ENCODE results near the gene IQGAP2. TPM values are rescaled to one million over a fixed set of nuclear protein-coding genes. Genes with fewer than 3 reads are reported as not detected.
A peak's percentile ranks its signal among the peaks of the same experiment; 100 is the strongest.

IQGAP2 gene
- polyA plus RNA-seq, 1 donor (not counting 4 experiments of a cell fraction or from before 2014, with no cell fraction given): 0.14 TPM

GRCh38 chr5:76688836-76689235 is 285.8 kb downstream of the IQGAP2 start:
- FAIRE-seq: no peak

DNA sequence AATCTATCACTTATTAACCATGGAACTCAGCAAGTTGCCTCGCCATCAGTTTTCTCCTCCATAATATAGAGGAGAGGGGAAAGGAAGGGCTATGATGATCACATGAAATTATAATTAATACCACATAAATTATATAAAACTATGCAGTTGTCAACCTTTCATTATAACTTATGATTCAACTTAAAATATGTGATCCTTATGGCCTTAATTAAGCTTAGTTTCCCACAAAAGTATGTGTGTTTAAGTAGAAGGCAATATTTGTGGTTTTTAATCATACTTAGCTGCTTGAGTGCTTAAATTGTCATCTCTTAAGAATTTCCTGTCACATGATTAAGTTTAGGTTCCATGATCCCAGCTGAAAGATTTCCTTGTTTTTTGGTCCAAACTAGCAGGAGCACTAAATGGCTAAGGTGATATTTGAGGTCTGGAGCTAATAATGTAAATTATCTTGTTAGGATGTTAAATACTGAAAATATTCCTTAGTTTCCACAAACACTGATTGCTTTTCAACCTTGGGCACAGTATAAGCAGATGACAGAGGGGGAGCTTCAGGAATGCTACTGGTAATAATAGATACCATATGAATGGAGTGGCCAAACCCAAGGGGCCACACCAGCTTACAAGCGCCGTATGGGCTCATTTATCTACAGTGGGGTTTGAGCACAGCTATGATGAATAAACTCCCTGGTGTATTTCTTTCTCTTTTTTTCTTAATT is 286.4 kb downstream of the IQGAP2 start:
- TF ChIP-seq CTCF (optimal IDR thresholded peaks at IDR 0.05 in 1 of 3, IDR thresholded peaks at IDR 0.05 in 1 of 3, conservative IDR thresholded peaks at IDR 0.05 in 1 of 3; ENCODE audit: extremely low read depth in 1 of 3, insufficient read depth in 2 of 3, low read length in 3 of 3) (no peak), EZH2 (IDR thresholded peaks at IDR 0.05; ENCODE audit: low read length) (no peak)
- H3K9ac ChIP-seq (ENCODE audit: control insufficient read depth, extremely low read depth, insufficient read depth, low read length): no peak overlapping the region
- no peaks in the 10 kb centered on the region for H3K9me3 ChIP-seq (ENCODE audit: control insufficient read depth, low read depth, low read length)
- H3K36me3 ChIP-seq (ENCODE audit: control insufficient read depth in 2 of 2, extremely low read depth in 1 of 2, insufficient read depth in 2 of 2, low read length in 2 of 2): no peaks in the 10 kb centered on the region
- FAIRE-seq (peak; percentile 26), DNase-seq (ENCODE audit: low read depth, low spot score) (peak; percentile 32)
- H3K27me3 ChIP-seq (ENCODE audit: control insufficient read depth, extremely low read depth, insufficient read depth, low read length): no peaks in the 10 kb centered on the region
- peaks cover 38% of the 10 kb centered on the region for H3K4me1 ChIP-seq (ENCODE audit: control insufficient read depth, extremely low read depth, insufficient read depth, low read length)
- H3K27ac ChIP-seq (ENCODE audit: control insufficient read depth, insufficient read depth, low read length): peak overlapping the region; percentile 73
- dilution Hi-C loops (cut with MboI; ENCODE audit: extremely low pct_ligation_motif_present, low sequenced_read_pairs): no loop called here
- H3K4me3 ChIP-seq (ENCODE audit: control insufficient read depth in 2 of 3, extremely low read depth in 1 of 3, insufficient read depth in 2 of 3, low read depth in 1 of 3, low read length in 3 of 3): no peak overlapping the region
- no peak overlapping the region for H2AFZ ChIP-seq (ENCODE audit: control insufficient read depth, low read length)
- H3K9me1 ChIP-seq (ENCODE audit: control insufficient read depth, extremely low read depth, insufficient read depth, low read length): no peaks in the 10 kb centered on the region
- peak overlapping the region; percentile 18 for H3K4me2 ChIP-seq (ENCODE audit: control insufficient read depth, extremely low read depth, insufficient read depth, low read depth, low read length)
- no peaks in the 10 kb centered on the region for H4K20me1 ChIP-seq (ENCODE audit: control insufficient read depth, extremely low read depth, insufficient read depth, low read length)
- H3K79me2 ChIP-seq (ENCODE audit: control insufficient read depth, insufficient read depth, low read length): no peaks in the 10 kb centered on the region

More at GRCh38 chr5:76688836-76689235, 285.8 kb downstream of the IQGAP2 start:
- H3K4me2 ChIP-seq (ENCODE audit: control insufficient read depth, extremely low read depth, insufficient read depth, low read depth, low read length): no peak overlapping the region
- peak overlapping the region; percentile 73 for H3K27ac ChIP-seq (ENCODE audit: control insufficient read depth, insufficient read depth, low read length)
- no peaks in the 10 kb centered on the region for H4K20me1 ChIP-seq (ENCODE audit: control insufficient read depth, extremely low read depth, insufficient read depth, low read length)
- no peak overlapping the region for H2AFZ ChIP-seq (ENCODE audit: control insufficient read depth, low read length)
- TF ChIP-seq EZH2 (IDR thresholded peaks at IDR 0.05; ENCODE audit: low read length) (no peak), CTCF (optimal IDR thresholded peaks at IDR 0.05 in 1 of 3, IDR thresholded peaks at IDR 0.05 in 1 of 3, conservative IDR thresholded peaks at IDR 0.05 in 1 of 3; ENCODE audit: extremely low read depth in 1 of 3, insufficient read depth in 2 of 3, low read length in 3 of 3) (no peak)
- H3K9me1 ChIP-seq (ENCODE audit: control insufficient read depth, extremely low read depth, insufficient read depth, low read length): no peaks in the 10 kb centered on the region
- H3K4me1 ChIP-seq (ENCODE audit: control insufficient read depth, extremely low read depth, insufficient read depth, low read length): peaks cover 38% of the 10 kb centered on the region
- dilution Hi-C loops (cut with MboI; ENCODE audit: extremely low pct_ligation_motif_present, low sequenced_read_pairs): no loop called here
- H3K27me3 ChIP-seq (ENCODE audit: control insufficient read depth, extremely low read depth, insufficient read depth, low read length): no peaks in the 10 kb centered on the region
- no peak overlapping the region for H3K9ac ChIP-seq (ENCODE audit: control insufficient read depth, extremely low read depth, insufficient read depth, low read length)
- no peaks in the 10 kb centered on the region for H3K36me3 ChIP-seq (ENCODE audit: control insufficient read depth in 2 of 2, extremely low read depth in 1 of 2, insufficient read depth in 2 of 2, low read length in 2 of 2)
- no peak overlapping the region for H3K4me3 ChIP-seq (ENCODE audit: control insufficient read depth in 2 of 3, extremely low read depth in 1 of 3, insufficient read depth in 2 of 3, low read depth in 1 of 3, low read length in 3 of 3)
- no peaks in the 10 kb centered on the region for H3K79me2 ChIP-seq (ENCODE audit: control insufficient read depth, insufficient read depth, low read length)
- no peaks in the 10 kb centered on the region for H3K9me3 ChIP-seq (ENCODE audit: control insufficient read depth, low read depth, low read length)
- no peak for DNase-seq (ENCODE audit: low read depth, low spot score)

All from keratinocyte (primary cell).